Neutrophil (primary cell): ENCODE measurements around the gene AKAP7.

Experiments
- H3K27ac ChIP-seq: fragments of 200-600 bp; sonication (generic); 2 replicates; pipeline ENCODE4 v1.5.1; 2016; ENCODE audit warnings: mild to moderate bottlenecking, moderate library complexity
- H3K27me3 ChIP-seq: fragments of 200-600 bp; sonication (generic); 2 replicates; pipeline ENCODE4 v1.6.0; 2016; ENCODE audit warnings: mild to moderate bottlenecking
- H3K36me3 ChIP-seq: fragments of 200-600 bp; sonication (generic); 2 replicates; pipeline ENCODE4 v1.5.1; 2017
- H3K4me1 ChIP-seq, 2 experiments: fragments of 200-600 bp in 1 of 2; sonication (generic) in 1 of 2; 1 replicate in 1 of 2; 2 replicates in 1 of 2; pipeline versions ENCODE4 v1.5.1 to v1.6.1; 2013 to 2016; ENCODE audit warnings: low read depth in 1 of 2, low read length in 1 of 2, mild to moderate bottlenecking in 1 of 2, moderate library complexity in 1 of 2; ENCODE audit not compliant: control insufficient read depth in 1 of 2, insufficient read depth in 1 of 2
- H3K4me3 ChIP-seq, 2 experiments: fragments of 200-600 bp in 1 of 2; sonication (generic) in 1 of 2; 1 replicate in 1 of 2; 2 replicates in 1 of 2; pipeline ENCODE4 v1.5.1; 2013 to 2016; ENCODE audit warnings: low read depth in 1 of 2, low read length in 1 of 2, mild to moderate bottlenecking in 1 of 2, moderate library complexity in 1 of 2
- H3K9me3 ChIP-seq: fragments of 200-600 bp; sonication (generic); 2 replicates; pipeline ENCODE4 v1.5.1; 2016
- CTCF ChIP-seq: fragments of 200-600 bp; sonication (generic); IDR thresholded peaks from 2 replicates; pipeline ENCODE4 v1.5.1; 2016; ENCODE audit warnings: antibody characterized with exemption

The AKAP7 gene

GRCh38 chr6:131286469-131287040 is 151.3 kb downstream of the AKAP7 start:
- Histone ChIP-seq H3K4me3 (no peak overlapping the region), H3K27me3 (no peaks in the 10 kb centered on the region), H3K9me3 (no peaks in the 10 kb centered on the region), H3K4me1 (peaks cover 5 to 10% of the 10 kb centered on the region in 2 experiments), H3K27ac (no peak overlapping the region), H3K36me3 (no peaks in the 10 kb centered on the region)
- no peak for TF ChIP-seq CTCF

- H3K27ac ChIP-seq: no peak overlapping the region
- H3K4me1 ChIP-seq: no peaks in the 10 kb centered on the region
- TF ChIP-seq CTCF: no peak
- no peaks in the 10 kb centered on the region for H3K36me3 ChIP-seq
- H3K4me3 ChIP-seq: no peak overlapping the region
- no peaks in the 10 kb centered on the region for H3K27me3 ChIP-seq
- H3K9me3 ChIP-seq: no peaks in the 10 kb centered on the region
Measured at GRCh38 chr6:131288214-131288613, 152.9 kb downstream of the AKAP7 start.

GRCh38 chr6:131290955-131291354 is 155.7 kb downstream of the AKAP7 start:
- TF ChIP-seq CTCF: no peak
- no peaks in the 10 kb centered on the region for H3K4me1 ChIP-seq
- no peak overlapping the region for H3K27ac ChIP-seq
- H3K9me3 ChIP-seq: no peaks in the 10 kb centered on the region
- no peaks in the 10 kb centered on the region for H3K36me3 ChIP-seq
- H3K4me3 ChIP-seq: no peak overlapping the region
- H3K27me3 ChIP-seq: no peaks in the 10 kb centered on the region

- Histone ChIP-seq H3K27me3 (no peaks in the 10 kb centered on the region), H3K4me3 (no peak overlapping the region), H3K9me3 (no peaks in the 10 kb centered on the region), H3K27ac (no peak overlapping the region), H3K4me1 (no peaks in the 10 kb centered on the region), H3K36me3 (no peaks in the 10 kb centered on the region)
- no peak for TF ChIP-seq CTCF
Measured at GRCh38 chr6:131292145-131292938, 157.1 kb downstream of the AKAP7 start.

- TF ChIP-seq CTCF: no peak
- Histone ChIP-seq H3K27ac (no peak overlapping the region), H3K36me3 (no peaks in the 10 kb centered on the region), H3K4me1 (no peaks in the 10 kb centered on the region), H3K27me3 (no peaks in the 10 kb centered on the region), H3K4me3 (no peak overlapping the region), H3K9me3 (no peaks in the 10 kb centered on the region)
Measured at GRCh38 chr6:131293472-131293911, 158.2 kb downstream of the AKAP7 start.
